Endometrial microvascular endothelial cells (primary cell): Measurements from ENCODE around the gene INO80E. TPM values are rescaled to one million over a fixed set of nuclear protein-coding genes. Genes with fewer than 3 reads are reported as not detected.
"Not testable (repeated sequence)": the region's sequence is repeated elsewhere in the genome, so short reads cannot be mapped to it uniquely, and the experiment has no call there.

Source experiments
- in situ Hi-C: cut with HindIII; loops from 2 replicates; pipeline ENCODE4 v1.10.0; 2017; ENCODE audit warnings: low sequenced_read_pairs, low pct_unique_long_range_greater_than_20kb; ENCODE audit errors: inconsistent ontology term
- total RNA-seq: library from RNA; depleted of rRNA; stranded (reverse); fragments of >200 nt; gene quantifications from one replicate; pipeline ENCODE4 v1.2.3, GENCODE V29; 2015; ENCODE audit errors: inconsistent ontology term

The INO80E gene, protein sequence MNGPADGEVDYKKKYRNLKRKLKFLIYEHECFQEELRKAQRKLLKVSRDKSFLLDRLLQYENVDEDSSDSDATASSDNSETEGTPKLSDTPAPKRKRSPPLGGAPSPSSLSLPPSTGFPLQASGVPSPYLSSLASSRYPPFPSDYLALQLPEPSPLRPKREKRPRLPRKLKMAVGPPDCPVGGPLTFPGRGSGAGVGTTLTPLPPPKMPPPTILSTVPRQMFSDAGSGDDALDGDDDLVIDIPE
- total RNA-seq = 104 TPM

DNA sequence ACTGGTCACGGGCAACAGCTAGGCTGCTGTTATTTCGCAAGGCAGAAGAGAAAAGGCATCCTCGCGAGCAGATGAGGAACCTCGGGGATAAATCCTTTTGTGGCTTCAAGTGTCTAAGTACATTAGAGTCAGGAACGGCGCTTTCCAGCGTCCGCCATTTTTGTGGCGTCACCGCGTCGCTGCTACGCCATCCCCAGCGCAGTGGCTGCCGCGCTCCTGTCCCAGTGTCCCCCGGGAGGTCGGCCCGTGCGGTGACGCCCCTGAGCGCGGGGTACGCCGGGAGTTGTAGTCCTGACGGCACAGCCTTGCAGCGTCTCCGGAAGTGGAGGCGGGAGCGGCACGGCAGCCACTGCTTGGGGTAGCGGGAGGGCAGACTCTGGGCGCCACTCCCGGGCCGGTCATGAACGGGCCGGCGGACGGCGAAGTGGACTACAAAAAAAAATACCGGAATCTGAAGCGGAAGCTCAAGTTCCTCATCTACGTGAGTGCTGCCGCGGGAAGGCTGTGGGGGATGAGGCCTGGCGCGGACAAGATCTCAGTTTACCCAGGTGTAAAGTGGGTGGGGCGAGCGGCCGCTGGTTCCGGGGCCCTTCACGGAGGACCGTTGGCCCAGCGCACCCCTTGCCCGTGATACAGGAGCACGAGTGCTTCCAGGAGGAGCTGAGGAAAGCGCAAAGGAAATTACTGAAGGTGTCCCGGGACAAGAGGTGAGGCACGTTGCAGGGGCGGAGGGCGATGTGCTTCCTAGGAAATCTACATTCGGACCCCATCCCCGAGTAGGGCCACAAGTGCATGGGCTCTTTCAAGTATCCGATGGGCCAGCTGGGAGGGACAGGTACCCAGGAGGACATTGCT is at the start of gene INO80E:
INO80E (plus strand) TSS at position 331 of the 855 bp plus-strand sequence; CDS start at position 401, 70 bp downstream.
- in situ Hi-C loops = no loop called here

DNA sequence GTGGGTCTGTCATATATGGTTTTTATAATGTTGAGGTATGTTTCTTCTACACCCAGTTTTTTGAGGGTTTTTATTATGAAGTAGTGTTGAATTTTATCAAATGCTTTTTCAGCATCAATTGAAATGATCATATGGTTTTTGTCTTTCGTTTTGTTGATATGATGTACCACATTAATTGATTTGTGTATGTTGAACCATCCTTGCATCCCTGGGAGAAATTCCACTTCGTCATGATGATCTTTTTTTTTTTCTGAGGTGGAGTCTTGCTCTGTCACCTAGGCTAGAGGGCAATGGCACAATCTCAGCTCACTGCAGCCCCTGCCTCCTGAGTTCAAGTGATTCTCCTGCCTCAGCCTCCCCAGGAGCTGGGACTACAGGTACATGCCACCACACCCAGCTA is 48.1 kb upstream of the INO80E start:
- in situ Hi-C loops = no loop called here

DNA sequence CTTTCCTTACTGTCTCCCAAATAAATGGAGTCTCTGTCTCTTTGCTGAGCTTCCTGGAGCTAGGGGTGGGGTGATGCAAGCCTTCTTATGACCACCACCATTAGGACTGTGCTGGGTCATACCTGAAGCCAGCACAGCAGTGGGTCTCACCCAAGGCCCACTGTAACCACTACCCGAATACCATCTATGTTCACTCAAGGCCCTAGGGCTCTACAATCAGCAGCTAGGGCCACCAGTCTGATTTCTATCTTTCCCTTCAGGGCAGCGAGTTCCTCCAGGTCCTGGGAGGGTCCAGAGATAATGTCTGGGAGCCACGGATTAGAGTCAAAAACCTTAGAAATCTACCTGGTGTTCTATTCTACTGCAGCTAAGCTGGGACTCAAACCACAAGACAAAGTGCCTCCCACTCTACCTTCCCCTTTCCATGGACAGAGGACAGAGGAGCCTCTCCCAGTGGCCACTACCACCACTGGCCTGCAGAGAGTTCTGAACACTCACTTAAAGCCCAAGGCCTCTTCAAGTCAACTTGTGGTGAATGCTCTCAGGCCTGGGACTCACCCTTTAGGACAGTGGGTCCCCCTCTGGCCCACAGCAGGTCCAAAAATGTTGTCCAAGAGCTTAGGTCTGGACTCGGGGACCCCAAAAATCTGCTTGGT is 45.1 kb upstream of the INO80E start:
- in situ Hi-C loops = no loop called here

DNA sequence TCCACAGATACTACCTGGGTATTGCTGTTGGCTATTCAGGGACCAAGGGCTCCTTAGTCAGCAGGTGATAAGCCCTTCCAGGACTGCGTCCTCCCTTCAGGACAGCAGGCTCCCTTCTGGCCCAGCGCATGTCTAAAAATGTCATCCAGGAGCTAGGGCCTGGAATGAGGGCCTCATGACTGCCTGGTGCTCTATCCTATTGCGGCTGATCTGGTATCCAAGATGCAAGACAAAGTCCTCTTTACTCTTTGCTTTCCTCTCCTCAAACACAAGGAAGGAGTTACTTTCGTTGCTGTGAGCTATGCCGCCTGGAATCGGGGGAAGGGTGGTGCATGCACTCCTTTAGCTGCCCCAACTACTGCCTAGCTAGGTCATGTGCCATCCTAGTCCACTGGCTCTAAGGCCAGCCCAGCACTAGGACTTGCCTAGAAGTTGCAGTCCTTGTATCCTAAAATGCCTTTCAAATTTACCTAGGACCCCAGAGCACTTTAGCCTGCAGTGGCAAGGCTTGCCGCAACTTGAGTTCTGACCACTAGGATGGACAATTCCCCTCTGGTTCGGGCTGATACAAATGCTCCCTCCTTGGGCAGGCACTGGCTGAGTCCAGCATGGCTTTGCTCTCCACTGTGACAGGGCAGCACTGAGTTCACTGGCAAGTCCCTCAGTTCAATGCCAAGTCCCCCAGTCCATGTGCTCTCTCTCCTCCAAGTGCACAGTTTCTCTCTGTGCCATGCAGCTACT is 44.2 kb upstream of the INO80E start:
- in situ Hi-C loops = no loop called here

DNA sequence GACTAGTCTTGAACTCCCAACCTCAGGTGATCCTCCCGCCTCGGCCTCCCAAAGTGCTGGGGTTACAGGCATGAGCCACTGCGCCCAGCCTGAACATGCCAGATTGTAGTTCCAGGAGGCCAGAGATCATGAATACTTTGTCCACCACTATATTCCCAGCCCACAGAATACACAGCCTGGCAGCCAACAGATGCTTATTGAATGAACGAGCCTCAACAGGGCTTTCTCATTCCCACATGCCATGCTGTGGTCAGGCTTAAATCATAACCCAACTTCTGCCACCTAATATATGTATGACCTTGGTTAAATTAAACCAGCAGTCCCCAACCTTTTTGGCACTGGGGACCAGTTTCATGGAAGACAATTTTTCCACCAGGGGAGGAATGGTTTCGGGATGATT is 37.3 kb upstream of the INO80E start:
- in situ Hi-C loops = no loop called here

DNA sequence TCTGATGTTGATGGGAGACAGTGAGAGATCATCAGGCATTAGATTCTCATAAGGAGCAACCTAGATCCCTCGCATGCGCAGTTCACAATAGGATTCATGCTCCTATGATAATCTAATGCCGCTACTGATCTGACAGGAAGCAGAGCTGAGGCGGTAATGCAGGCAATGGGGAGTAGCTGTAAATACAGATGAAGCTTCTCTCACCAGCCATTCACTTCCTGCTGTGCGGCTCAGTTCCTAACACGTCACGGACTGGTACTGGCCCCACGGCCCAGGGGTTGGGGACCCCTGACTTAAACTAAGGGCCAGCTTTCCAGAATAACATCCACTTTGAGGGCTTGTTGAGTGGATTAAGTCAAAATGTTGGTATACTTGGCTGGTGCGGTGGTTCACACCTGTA is 36.7 kb upstream of the INO80E start:
- in situ Hi-C loops = no loop called here

DNA sequence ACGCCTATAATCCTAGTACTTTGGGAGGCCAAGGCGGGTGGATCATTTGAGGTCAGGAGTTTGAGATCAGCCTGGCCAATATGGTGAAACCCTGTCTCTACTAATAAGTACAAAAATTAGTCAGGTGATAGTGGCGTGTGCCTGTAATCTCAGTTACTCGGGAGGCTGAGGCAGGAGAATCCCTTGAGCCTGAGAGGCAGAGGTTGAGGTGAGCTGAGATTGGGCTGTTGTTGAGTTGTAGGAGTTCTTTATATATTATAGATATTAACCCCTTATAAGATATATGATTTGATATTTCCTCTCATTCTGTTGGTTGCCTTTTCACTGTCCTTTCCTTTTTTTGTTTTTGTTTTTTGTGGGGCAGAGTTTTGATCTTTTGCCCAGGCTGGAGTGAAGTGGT is 36.2 kb upstream of the INO80E start:
- in situ Hi-C loops = not testable (repeated sequence)

DNA sequence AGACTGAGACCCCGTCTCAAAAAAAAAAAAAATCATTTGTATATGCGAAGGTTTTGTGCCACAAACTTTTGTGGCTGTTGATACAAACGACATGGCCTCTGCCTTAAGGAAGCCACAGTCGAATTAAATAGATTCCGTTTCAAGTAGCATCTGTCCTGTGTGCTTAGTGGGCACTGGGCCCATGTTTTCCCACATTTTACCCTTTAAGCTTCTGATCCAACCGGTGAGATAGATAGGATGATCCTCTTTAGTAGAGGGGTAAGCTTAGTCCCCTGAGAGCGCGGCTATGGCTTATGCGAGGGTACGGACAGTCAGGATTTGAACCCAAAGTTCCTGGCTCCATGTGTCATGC is 34.9 kb upstream of the INO80E start:
- in situ Hi-C loops = no loop called here

DNA sequence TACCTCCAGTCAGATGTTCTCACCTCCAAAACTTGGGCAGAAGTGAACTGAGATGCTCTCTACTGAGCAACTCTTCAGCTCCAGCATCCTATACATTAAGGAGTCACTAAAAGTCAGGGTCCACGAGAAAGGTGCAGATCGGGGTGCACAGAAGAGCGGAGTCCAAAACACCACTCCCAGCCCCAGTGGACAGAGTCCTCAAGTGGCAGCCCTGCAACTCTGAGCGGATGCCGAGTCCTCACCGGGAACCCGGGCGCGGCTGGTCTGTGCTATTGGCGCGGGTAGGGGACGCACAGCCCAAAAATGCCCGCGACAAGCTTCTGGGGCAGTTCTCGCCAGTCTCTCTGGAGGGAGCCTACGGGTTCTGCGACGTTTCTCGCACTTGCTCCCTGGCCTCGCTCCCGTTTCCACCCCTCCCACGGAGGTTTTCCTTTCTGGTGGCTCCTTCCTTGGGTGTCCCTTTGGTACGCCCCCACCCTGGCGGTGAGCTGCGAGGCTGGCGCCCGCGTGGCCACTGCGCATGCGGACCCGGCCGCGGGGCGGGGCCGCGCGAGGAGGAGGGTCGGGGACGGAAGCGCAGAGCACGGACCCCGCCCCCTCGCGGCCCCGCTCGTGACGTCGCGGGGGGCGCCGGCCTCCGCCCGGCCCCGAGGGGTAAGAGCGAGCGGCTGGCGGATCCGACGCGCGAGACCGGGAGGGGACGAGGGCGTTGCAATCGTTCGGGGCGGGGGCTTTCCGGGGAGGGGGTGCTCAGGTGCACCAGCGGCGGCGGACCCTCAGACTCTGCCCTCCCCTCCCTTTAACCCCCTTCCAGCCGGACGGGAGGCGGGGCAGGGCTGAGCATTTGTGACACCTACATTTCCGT is 34.3 kb upstream of the INO80E start, which contains the start of gene TMEM219:
TMEM219 (plus strand) TSS at position 601 of the 865 bp plus-strand sequence. CDS start 1,065 bp downstream, outside the sequence.
- in situ Hi-C loops = no loop called here

DNA sequence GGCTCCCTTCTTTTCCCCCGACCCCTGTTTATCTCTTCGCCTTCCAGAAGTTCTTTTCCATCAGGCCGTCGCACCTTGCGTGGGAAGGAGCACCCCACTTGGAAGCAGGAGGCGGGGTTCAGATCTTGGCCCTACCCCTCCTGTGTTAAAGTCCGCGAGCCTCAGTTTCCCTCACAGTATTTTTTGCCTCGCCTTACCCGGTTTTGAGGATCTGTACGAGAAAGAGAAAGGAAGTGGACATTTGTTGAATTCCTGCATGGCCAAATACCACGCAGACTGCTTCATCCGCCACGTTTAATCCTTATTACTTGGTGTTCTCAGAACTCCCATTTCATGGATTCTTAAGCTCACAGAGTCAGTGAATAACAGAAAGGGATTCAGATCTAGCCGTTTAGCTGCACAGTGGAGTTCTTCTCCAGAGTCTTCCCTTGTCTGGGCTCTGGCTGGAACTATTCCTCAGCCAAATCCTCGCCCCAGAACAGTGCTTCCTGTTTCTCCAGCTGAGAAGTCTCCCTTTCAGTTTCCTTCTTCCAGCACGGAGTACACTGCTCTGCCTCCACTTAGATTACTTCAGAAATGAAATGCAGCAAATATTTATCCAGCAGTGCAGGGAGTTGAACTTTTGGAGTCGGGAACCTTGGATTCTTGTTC is 33.6 kb upstream of the INO80E start:
- in situ Hi-C loops = no loop called here

DNA sequence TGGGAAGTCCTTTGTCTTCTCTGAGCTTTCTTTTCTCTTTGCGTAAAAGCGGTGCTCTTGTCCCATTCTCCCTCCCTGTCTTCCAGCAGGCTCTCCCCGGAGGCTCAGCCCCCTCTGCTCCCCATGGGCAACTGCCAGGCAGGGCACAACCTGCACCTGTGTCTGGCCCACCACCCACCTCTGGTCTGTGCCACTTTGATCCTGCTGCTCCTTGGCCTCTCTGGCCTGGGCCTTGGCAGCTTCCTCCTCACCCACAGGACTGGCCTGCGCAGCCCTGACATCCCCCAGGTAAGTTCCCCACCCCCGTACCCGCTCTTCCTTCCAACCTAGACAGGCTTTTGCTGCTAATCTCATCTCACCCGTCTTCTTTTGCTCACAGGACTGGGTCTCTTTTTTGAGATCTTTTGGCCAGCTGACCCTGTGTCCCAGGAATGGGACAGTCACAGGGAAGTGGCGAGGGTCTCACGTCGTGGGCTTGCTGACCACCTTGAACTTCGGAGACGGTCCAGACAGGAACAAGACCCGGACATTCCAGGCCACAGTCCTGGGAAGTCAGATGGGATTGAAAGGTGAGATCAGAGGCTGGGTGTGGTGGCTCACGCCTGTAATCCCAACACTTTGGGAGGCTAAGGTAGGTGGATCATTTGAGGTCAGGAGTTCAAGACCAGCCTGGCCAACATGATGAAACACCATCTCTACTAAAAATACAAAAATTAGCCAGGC is 32.9 kb upstream of the INO80E start:
- in situ Hi-C loops = no loop called here

DNA sequence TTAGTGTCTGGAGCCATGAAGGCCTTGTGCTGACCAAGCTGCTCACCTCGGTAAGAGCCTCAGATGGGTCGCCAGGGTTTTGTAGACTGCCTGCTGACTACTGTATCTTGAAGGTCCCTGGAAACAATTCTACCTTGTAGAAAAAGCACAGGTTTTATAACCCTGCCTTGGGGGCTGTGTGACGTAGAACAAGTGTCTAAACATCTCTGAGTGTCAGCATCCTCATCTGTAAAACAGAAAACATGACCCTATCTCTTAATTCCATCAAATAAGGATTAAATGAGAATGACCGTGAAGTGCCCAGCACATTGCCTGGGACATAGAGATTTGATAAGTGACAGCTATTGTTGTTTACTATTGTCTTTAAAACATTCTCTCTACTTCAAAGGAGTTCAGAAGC is 27.8 kb upstream of the INO80E start:
- in situ Hi-C loops = no loop called here

DNA sequence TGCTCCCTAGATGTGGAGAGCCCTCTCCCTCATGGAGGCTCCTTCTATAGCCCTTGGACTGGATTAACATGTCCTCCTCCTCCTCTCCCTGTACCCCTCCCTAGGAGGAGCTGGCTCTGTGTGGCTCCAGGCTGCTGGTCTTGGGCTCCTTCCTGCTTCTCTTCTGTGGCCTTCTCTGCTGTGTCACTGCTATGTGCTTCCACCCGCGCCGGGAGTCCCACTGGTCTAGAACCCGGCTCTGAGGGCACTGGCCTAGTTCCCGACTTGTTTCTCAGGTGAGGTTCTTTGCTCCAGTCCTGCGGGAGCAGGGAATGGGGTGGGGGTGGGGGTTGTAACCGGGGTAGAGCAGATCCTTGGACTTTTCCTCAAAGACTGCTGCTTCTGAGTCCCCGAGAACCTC is 24.7 kb upstream of the INO80E start:
- in situ Hi-C loops = no loop called here

DNA sequence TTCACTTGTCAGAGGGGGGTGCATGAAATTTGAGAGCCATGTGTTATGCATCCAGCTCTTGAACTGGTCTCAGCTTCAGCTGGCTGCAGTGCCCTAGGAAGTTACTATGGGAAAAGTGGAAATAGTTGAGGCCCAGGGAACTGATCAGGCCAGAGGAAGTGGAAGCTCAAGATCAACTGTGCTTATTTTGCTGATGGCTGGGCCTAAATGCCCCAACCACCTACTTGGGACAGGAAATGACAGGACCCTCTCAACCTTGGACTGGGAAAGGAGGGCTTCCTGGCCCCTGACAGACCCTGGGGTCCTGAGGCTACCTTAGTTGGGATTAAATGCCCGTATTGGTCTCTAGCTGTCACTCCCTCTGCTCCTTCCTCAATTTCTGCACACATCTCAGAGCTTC is 23.5 kb upstream of the INO80E start:
- in situ Hi-C loops = no loop called here

DNA sequence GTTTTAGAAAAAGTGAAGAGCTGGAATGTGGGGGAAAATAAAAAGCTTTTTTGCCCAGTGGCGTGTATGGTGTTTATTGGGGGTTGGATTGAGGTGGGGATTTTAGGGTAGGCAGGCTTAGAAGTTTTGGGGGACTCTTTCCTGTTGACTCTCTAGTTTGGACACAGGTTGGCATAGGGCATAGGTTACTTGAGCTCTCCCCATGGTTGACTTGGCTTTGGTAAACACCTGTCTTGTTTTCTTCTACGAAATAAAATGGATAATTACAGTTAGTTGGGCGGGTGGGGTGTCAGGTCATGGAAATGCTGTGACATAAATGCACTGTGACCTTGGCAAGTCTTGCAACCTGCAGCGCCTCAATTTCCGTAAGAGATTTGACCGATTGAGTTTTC is 23.1 kb upstream of the INO80E start:
- in situ Hi-C loops = no loop called here

DNA sequence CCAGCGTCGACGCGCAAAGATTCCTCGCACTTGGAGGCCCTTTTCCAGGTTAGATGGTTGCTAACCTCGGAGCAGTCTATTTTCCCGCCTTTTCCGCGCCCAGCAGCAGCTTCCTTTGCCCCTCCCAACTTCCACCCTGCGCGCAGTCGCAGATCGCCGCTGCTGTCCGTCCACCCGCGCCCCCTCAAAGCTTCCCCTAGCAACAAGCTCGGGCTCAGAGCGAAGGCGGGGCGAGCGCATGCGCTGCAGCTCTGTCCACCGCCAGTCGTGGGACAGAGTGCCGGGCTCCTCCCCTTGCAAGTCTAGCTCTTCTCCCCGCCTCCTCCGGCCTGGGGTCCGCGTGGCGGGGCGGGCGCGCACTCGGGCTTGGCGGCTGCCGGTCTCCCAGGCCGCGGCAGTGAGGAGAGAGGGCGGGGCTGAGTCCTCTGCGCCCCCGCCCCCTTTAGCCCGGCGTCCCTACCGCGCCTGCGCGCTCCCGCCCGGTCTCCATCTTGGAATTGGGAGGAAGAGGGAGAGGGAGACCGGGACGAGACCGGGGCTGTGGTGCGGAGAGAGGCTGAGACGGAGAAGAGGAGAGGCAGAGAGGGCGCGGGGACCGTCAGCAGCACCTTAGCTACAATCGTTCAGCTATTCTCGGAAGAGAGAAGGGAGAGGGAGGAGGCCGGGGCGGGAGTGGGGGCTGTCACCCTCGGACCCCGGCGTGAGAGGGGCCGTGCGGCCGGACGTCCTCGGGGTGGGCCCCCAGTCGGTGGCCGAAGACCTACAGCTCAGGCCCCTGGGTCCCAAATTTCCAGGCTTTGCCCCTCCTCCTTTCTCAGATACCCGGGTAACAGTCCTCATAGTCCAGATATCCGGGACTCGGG is 22.4 kb upstream of the INO80E start, which contains the start of gene TAOK2:
TAOK2 (plus strand) TSS at position 485 of the 863 bp plus-strand sequence. CDS start 3,905 bp downstream, outside the sequence.
- in situ Hi-C loops = no loop called here
